Measurements from ENCODE around the gene SERF1B. TPM values are rescaled to one million over a fixed set of nuclear protein-coding genes. Genes with fewer than 3 reads are reported as not detected.
"Not testable (repeated sequence)": the region's sequence is repeated elsewhere in the genome, so short reads cannot be mapped to it uniquely, and the experiment has no call there.

The SERF1B gene
- 233 and 246 TPM in 2 replicates for polyA plus RNA-seq
- polyA minus RNA-seq, result 87.4 and 93.4 TPM in 2 replicates

DNA sequence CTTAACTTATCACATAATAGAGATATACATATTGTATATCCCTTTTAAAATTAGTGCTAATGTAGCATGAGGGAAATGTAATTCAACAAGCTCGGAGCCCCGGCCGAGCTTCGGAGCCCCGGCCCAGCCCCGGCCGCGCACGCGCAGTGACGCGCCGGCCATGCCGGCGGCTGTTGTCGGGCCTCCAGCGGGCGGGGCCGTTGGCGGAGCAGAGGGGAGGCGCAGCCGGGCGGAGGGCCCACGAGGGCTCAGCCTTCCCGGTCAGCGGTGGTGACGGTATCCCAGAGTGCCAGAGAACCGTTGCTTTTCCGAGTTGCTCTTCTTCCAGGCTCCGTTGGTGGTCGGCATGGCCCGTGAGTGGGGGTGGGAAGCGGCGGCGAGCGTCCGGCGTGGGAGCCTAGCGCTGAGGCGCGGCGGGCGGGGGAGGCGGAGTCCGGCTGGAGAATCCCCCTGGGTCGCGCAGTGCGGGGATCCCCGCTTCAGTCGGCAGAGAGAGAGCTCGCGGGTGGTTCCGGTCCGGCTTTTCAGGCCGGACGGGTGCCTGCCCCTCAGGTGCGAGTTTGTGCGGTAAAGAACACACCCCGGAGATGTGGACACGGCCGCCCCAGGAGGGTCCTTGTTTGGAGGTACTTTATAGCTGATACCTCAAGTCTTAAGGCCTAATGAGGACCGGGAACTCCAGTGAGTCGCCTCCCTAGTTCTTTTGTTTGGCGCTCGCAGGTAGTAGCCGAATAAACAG lies at the start of gene SERF1B:
Gene SERF1B, plus strand, starts transcription at position 146 of the 739 bp plus-strand sequence. Its CDS starts 201 bp downstream, at position 347.
- H3K4me3 ChIP-seq (ENCODE audit: low read length); H3K79me2 ChIP-seq (replicated peaks; ENCODE audit: insufficient read depth, low read length); H2AFZ ChIP-seq (ENCODE audit: low read depth, low read length); H3K27me3 ChIP-seq (ENCODE audit: insufficient read depth, low read depth, low read length); H3K9me2 ChIP-seq (ENCODE audit: insufficient read depth, low read length); H3K9ac ChIP-seq (ENCODE audit: low read length); H3K27ac ChIP-seq (ENCODE audit: low read length); H3K36me3 ChIP-seq (ENCODE audit: insufficient read depth, low read length); H3F3A ChIP-seq (ENCODE audit: insufficient read depth, low read length, poor library complexity, severe bottlenecking); H3K4me2 ChIP-seq (ENCODE audit: low read length); H3K9me3 ChIP-seq (ENCODE audit: low read length); H4K20me1 ChIP-seq (ENCODE audit: insufficient read depth): not testable (repeated sequence)

DNA sequence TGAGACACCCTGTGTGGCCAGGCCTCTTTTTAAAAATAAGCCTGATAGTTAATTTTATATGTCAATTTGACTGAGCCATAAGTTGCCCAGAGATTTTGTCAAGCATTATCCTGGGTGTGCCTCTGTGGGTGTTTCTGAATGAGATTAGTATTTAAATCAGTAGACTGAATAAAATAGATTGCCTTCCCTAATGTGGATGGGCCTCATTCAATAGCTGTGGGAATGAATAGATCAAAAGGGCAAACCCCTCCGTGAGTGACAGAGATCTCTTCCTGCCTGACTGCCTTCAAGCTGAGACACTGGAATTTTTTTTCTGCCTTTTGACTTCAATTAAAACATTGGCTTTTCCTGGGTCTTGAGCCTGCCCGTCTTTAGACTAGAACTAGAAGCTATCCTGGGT lies 33.3 kb upstream of the SERF1B start:
- H3K36me3 ChIP-seq (ENCODE audit: insufficient read depth, low read length); H3K4me2 ChIP-seq (ENCODE audit: low read length); H3K9ac ChIP-seq (ENCODE audit: low read length); H3K9me3 ChIP-seq (ENCODE audit: low read length); H2AFZ ChIP-seq (ENCODE audit: low read depth, low read length); H3K27me3 ChIP-seq (ENCODE audit: insufficient read depth, low read depth, low read length); H3K79me2 ChIP-seq (replicated peaks; ENCODE audit: insufficient read depth, low read length); H3K9me2 ChIP-seq (ENCODE audit: insufficient read depth, low read length); H3K4me3 ChIP-seq (ENCODE audit: low read length); H3F3A ChIP-seq (ENCODE audit: insufficient read depth, low read length, poor library complexity, severe bottlenecking); H3K27ac ChIP-seq (ENCODE audit: low read length); H4K20me1 ChIP-seq (ENCODE audit: insufficient read depth): not testable (repeated sequence)

DNA sequence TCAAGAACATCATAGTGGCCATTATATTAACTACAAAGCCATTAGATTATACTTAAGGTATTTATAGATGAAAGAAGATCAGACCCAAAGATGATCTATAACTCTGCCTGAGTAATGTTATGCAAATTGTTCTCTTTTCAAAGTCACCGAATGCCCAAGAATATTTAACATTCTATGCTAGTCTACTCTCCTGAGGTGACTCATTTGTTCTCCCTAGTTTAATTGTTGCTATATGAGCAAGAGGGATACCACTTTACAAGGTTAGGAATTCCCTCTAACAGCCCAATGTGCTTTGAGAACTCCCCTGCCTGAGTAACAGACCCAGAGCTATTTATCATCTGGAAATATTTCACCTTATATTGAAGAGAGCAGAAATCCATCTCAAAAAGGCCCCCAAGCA lies 29.5 kb upstream of the SERF1B start:
- not testable (repeated sequence) for H3K4me2 ChIP-seq (ENCODE audit: low read length); H4K20me1 ChIP-seq (ENCODE audit: insufficient read depth); H3K9ac ChIP-seq (ENCODE audit: low read length); H3K27ac ChIP-seq (ENCODE audit: low read length); H3K79me2 ChIP-seq (replicated peaks; ENCODE audit: insufficient read depth, low read length); H3K36me3 ChIP-seq (ENCODE audit: insufficient read depth, low read length); H3K4me3 ChIP-seq (ENCODE audit: low read length); H2AFZ ChIP-seq (ENCODE audit: low read depth, low read length); H3F3A ChIP-seq (ENCODE audit: insufficient read depth, low read length, poor library complexity, severe bottlenecking); H3K9me2 ChIP-seq (ENCODE audit: insufficient read depth, low read length); H3K9me3 ChIP-seq (ENCODE audit: low read length); H3K27me3 ChIP-seq (ENCODE audit: insufficient read depth, low read depth, low read length)

DNA sequence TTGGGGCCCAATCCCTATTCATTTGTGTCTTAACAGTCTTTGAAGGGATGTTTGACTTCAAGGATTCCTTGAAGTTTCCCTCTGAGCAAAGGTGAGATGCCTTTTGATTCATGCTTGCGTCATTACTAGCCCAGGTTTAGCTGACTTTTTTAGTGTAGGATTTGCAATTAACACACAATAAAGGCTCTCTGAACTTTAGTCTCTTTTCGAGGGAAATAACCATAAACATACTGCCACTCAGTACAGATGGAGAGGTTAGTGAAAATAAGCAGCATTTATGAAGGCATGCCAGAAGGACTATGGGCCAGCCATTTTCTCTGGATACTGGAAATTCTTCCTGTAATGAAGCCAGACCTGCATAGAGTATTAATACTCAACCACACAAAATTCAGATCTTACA lies 4.4 kb upstream of the SERF1B start:
- H3K4me3 ChIP-seq (ENCODE audit: low read length); H2AFZ ChIP-seq (ENCODE audit: low read depth, low read length); H3K9me2 ChIP-seq (ENCODE audit: insufficient read depth, low read length); H3K9ac ChIP-seq (ENCODE audit: low read length); H3F3A ChIP-seq (ENCODE audit: insufficient read depth, low read length, poor library complexity, severe bottlenecking); H3K4me2 ChIP-seq (ENCODE audit: low read length); H3K9me3 ChIP-seq (ENCODE audit: low read length); H3K36me3 ChIP-seq (ENCODE audit: insufficient read depth, low read length); H3K27ac ChIP-seq (ENCODE audit: low read length); H4K20me1 ChIP-seq (ENCODE audit: insufficient read depth); H3K27me3 ChIP-seq (ENCODE audit: insufficient read depth, low read depth, low read length); H3K79me2 ChIP-seq (replicated peaks; ENCODE audit: insufficient read depth, low read length): not testable (repeated sequence)

DNA sequence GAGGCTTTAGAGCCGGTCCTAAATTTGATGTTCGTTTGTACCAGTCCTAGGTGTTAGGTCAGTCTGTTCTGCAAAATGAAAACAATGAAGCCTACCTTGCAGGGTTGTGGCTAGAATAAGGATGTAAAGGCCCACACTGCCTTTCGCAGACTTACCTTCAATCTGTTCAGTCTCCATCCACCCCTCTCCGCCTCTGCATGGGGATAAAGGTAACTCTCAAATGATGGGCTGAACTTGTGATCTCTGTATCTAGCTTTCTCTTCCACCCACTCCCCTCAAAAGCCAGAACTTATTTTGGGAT lies 744 bp downstream of the SERF1B start:
- H3K9ac ChIP-seq (ENCODE audit: low read length); H3K79me2 ChIP-seq (replicated peaks; ENCODE audit: insufficient read depth, low read length); H3K4me3 ChIP-seq (ENCODE audit: low read length); H4K20me1 ChIP-seq (ENCODE audit: insufficient read depth); H3K9me3 ChIP-seq (ENCODE audit: low read length); H3K9me2 ChIP-seq (ENCODE audit: insufficient read depth, low read length); H2AFZ ChIP-seq (ENCODE audit: low read depth, low read length); H3F3A ChIP-seq (ENCODE audit: insufficient read depth, low read length, poor library complexity, severe bottlenecking); H3K27me3 ChIP-seq (ENCODE audit: insufficient read depth, low read depth, low read length); H3K36me3 ChIP-seq (ENCODE audit: insufficient read depth, low read length); H3K27ac ChIP-seq (ENCODE audit: low read length); H3K4me2 ChIP-seq (ENCODE audit: low read length): not testable (repeated sequence)

DNA sequence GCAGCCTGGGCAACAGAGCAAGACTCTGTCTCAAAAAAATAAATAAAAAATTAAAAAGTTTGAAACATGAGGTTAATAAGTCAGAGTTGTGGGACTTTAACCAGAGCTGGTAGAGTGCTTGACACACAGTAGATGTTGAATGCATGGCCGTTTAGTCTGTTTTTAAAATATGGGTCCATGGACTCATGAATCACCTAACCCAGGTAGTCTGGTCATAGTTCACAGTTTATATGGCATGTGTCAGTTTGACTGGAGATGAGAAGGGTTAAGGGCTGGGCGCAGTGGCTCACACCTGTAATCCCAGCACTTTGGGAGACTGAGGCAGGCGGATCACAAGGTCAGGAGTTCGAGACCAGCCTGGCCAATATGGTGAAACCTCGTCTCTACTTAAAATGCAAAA lies 6.2 kb downstream of the SERF1B start:
- H3K4me3 ChIP-seq (ENCODE audit: low read length); H3K9ac ChIP-seq (ENCODE audit: low read length); H3K27ac ChIP-seq (ENCODE audit: low read length); H3K36me3 ChIP-seq (ENCODE audit: insufficient read depth, low read length); H3K9me2 ChIP-seq (ENCODE audit: insufficient read depth, low read length); H3F3A ChIP-seq (ENCODE audit: insufficient read depth, low read length, poor library complexity, severe bottlenecking); H3K4me2 ChIP-seq (ENCODE audit: low read length); H3K27me3 ChIP-seq (ENCODE audit: insufficient read depth, low read depth, low read length); H3K79me2 ChIP-seq (replicated peaks; ENCODE audit: insufficient read depth, low read length); H4K20me1 ChIP-seq (ENCODE audit: insufficient read depth); H2AFZ ChIP-seq (ENCODE audit: low read depth, low read length); H3K9me3 ChIP-seq (ENCODE audit: low read length): not testable (repeated sequence)

DNA sequence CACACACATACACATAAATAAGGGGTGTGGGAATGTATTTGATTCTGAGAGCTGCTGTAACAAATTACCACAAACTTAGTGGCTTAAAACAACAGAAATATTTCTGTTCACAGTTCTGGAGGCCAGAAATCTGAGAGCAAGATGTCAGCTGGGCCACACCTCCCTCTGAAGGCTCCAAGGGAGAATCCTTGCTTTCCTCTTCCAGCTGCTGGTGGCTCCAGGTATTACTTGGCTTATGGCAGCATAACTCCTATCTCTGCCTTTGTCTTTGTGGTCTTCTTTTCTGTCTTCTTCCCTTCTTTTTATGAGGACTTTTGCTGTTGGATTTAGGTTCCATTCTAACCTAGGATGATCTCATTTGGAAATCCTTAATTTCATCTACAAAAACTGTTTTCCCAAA lies 16.4 kb downstream of the SERF1B start:
- not testable (repeated sequence) for H3K9ac ChIP-seq (ENCODE audit: low read length); H2AFZ ChIP-seq (ENCODE audit: low read depth, low read length); H3F3A ChIP-seq (ENCODE audit: insufficient read depth, low read length, poor library complexity, severe bottlenecking); H3K4me2 ChIP-seq (ENCODE audit: low read length); H4K20me1 ChIP-seq (ENCODE audit: insufficient read depth); H3K27me3 ChIP-seq (ENCODE audit: insufficient read depth, low read depth, low read length); H3K79me2 ChIP-seq (replicated peaks; ENCODE audit: insufficient read depth, low read length); H3K4me3 ChIP-seq (ENCODE audit: low read length); H3K9me2 ChIP-seq (ENCODE audit: insufficient read depth, low read length); H3K27ac ChIP-seq (ENCODE audit: low read length); H3K9me3 ChIP-seq (ENCODE audit: low read length); H3K36me3 ChIP-seq (ENCODE audit: insufficient read depth, low read length)

DNA sequence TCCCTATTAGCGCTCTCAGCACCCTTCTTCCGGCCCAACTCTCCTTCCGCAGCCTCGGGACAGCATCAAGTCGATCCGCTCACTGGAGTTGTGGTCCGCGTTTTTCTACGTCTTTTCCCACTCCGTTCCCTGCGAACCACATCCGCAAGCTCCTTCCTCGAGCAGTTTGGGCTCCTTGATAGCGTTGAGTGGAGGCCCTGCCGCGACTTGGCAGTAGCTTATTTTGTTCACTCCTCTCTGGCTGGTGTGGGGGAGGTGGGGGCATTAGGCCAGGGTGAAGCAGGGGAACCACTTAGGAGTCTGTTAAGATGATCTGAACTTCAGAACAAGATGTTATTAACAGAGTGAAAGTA lies 24.7 kb downstream of the SERF1B start:
- H3K4me2 ChIP-seq (ENCODE audit: low read length); H3K4me3 ChIP-seq (ENCODE audit: low read length); H3K36me3 ChIP-seq (ENCODE audit: insufficient read depth, low read length): not testable (repeated sequence)

More for the DNA sequence above, 24.7 kb downstream of the SERF1B start:
- H3K9ac ChIP-seq (ENCODE audit: low read length); H2AFZ ChIP-seq (ENCODE audit: low read depth, low read length); H4K20me1 ChIP-seq (ENCODE audit: insufficient read depth); H3K27ac ChIP-seq (ENCODE audit: low read length); H3K79me2 ChIP-seq (replicated peaks; ENCODE audit: insufficient read depth, low read length); H3K9me3 ChIP-seq (ENCODE audit: low read length); H3K9me2 ChIP-seq (ENCODE audit: insufficient read depth, low read length); H3F3A ChIP-seq (ENCODE audit: insufficient read depth, low read length, poor library complexity, severe bottlenecking); H3K27me3 ChIP-seq (ENCODE audit: insufficient read depth, low read depth, low read length): not testable (repeated sequence)
